Ovary (tissue), 3 donors: ENCODE results near the gene TBC1D1.

Experiments
- POLR2A ChIP-seq: fragments of 450-650 bp; IDR thresholded peaks from one replicate; pipeline ENCODE4 v1.6.1; 2017; ENCODE audit warnings: antibody characterized with exemption, mild to moderate bottlenecking, moderate library complexity
- TF ChIP-seq, protein P1 (sequence below), 3 donors: fragments of 450-650 bp in 2 of 3; fragments of 200-600 bp in 1 of 3; IDR thresholded peaks; one replicate each; pipeline versions ENCODE4 v1.5.1 to v1.8.0; 2016 to 2022; ENCODE audit warnings: antibody characterized with exemption in 3 of 3, mild to moderate bottlenecking in 1 of 3
- donor health status: DM: no; HTN: no; CAD: no.

DNA sequence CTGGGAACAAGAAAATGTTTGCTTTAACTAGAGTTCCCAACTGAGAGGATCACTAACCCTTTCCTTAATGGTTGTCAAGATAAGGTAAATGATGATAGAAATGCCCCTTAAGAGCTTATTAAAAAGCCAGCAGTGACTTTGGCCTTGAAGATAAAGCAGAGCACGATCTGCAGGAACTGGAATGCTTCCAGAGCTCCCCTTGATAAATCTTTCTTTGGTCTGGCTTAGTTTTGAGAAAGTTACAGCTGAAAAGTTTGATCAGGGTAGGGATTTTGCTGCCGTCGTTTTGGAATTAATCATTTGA lies 133.3 kb downstream of the TBC1D1 start:
- TF ChIP-seq, protein P1, sequence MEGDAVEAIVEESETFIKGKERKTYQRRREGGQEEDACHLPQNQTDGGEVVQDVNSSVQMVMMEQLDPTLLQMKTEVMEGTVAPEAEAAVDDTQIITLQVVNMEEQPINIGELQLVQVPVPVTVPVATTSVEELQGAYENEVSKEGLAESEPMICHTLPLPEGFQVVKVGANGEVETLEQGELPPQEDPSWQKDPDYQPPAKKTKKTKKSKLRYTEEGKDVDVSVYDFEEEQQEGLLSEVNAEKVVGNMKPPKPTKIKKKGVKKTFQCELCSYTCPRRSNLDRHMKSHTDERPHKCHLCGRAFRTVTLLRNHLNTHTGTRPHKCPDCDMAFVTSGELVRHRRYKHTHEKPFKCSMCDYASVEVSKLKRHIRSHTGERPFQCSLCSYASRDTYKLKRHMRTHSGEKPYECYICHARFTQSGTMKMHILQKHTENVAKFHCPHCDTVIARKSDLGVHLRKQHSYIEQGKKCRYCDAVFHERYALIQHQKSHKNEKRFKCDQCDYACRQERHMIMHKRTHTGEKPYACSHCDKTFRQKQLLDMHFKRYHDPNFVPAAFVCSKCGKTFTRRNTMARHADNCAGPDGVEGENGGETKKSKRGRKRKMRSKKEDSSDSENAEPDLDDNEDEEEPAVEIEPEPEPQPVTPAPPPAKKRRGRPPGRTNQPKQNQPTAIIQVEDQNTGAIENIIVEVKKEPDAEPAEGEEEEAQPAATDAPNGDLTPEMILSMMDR (IDR thresholded peaks at IDR 0.05): no peak
- no peak for TF ChIP-seq POLR2A
